RWPE2 (cell line): ENCODE data around the gene TWIST1.

Experiments used
- ATAC-seq: fragments of 200-7000 bp; cut with Tn5 transposase; 3 replicates; pipeline ENCODE4 v1.9.1; 2021; ENCODE audit warnings: low read depth
- DNase-seq: peaks from one replicate; pipeline ENCODE4 v3.0.0-alpha.2; 2020; ENCODE audit warnings: low spot score
- H3K27ac ChIP-seq: fragments of 450-650 bp; 2 replicates; pipeline ENCODE4 v1.5.1; 2017; ENCODE audit warnings: mild to moderate bottlenecking; ENCODE audit not compliant: poor library complexity, severe bottlenecking
- H3K27me3 ChIP-seq: fragments of 250-450 bp; sonication (Bioruptor Pico); 2 replicates; pipeline ENCODE4 v1.5.1; 2021; ENCODE audit warnings: mild to moderate bottlenecking, moderate library complexity; ENCODE audit not compliant: insufficient read depth, poor library complexity, severe bottlenecking
- H3K36me3 ChIP-seq: fragments of 250-450 bp; sonication (Bioruptor Pico); 2 replicates; pipeline ENCODE4 v1.5.1; 2020; ENCODE audit warnings: low read depth, mild to moderate bottlenecking, moderate library complexity
- H3K4me1 ChIP-seq: fragments of 250-450 bp; sonication (Bioruptor Pico); 2 replicates; pipeline ENCODE4 v1.5.1; 2021; ENCODE audit warnings: mild to moderate bottlenecking, moderate library complexity; ENCODE audit not compliant: insufficient read depth, poor library complexity, severe bottlenecking
- H3K4me3 ChIP-seq: fragments of 250-450 bp; sonication (Bioruptor Pico); 2 replicates; pipeline ENCODE4 v1.5.1; 2021; ENCODE audit warnings: mild to moderate bottlenecking, moderate library complexity; ENCODE audit not compliant: severe bottlenecking
- H3K9me3 ChIP-seq: fragments of 250-450 bp; sonication (Bioruptor Pico); 2 replicates; pipeline ENCODE4 v1.5.1; 2021; ENCODE audit warnings: mild to moderate bottlenecking, moderate library complexity; ENCODE audit not compliant: severe bottlenecking
- TF ChIP-seq, protein P1 (sequence below): fragments of 450-650 bp; IDR thresholded peaks from one replicate; pipeline ENCODE4 v1.5.1; 2017; ENCODE audit warnings: mild to moderate bottlenecking, moderate library complexity; ENCODE audit not compliant: poor library complexity, severe bottlenecking

The TWIST1 gene

DNA sequence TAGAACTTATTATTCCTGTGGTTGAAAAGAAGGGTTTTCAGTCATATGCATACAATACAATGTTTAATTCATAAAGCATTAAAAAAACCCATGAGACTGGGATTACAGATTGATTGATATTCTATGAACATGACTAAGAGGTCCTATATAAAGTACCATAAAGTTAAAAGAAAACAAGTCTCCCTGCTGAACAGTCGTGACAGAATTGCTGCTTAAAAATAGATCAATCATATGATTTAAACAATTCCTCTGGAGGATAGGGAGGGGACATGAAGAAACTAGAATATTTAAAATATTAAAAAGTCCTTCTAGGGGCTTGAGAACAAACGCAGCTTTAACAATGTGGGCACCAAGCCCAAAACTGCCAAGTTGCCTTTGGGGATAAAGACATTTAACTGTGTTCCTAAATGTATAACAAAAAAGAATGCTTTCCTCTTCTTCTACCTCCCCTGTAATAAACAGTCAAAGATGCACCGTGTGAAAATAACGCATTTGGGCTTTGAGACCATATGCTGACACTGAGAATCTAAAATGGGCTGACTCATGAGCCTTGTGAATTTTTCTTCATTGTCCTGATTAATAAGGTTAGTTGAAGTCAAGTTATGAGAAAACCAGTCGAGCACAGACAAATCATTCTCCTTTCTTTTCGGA lies 25.8 kb downstream of the TWIST1 start:
- H3K27me3 ChIP-seq = peaks cover 4% of the 10 kb centered on the region
- TF ChIP-seq, protein P1, sequence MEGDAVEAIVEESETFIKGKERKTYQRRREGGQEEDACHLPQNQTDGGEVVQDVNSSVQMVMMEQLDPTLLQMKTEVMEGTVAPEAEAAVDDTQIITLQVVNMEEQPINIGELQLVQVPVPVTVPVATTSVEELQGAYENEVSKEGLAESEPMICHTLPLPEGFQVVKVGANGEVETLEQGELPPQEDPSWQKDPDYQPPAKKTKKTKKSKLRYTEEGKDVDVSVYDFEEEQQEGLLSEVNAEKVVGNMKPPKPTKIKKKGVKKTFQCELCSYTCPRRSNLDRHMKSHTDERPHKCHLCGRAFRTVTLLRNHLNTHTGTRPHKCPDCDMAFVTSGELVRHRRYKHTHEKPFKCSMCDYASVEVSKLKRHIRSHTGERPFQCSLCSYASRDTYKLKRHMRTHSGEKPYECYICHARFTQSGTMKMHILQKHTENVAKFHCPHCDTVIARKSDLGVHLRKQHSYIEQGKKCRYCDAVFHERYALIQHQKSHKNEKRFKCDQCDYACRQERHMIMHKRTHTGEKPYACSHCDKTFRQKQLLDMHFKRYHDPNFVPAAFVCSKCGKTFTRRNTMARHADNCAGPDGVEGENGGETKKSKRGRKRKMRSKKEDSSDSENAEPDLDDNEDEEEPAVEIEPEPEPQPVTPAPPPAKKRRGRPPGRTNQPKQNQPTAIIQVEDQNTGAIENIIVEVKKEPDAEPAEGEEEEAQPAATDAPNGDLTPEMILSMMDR = no peak
- H3K4me1 ChIP-seq = no peaks in the 10 kb centered on the region
- ATAC-seq = no peak
- H3K27ac ChIP-seq = no peak overlapping the region
- H3K4me3 ChIP-seq = no peak overlapping the region
- no peak for DNase-seq
- no peaks in the 10 kb centered on the region for H3K36me3 ChIP-seq
- H3K9me3 ChIP-seq = no peaks in the 10 kb centered on the region

GRCh38 chr7:19090526-19090925 lies 26.9 kb downstream of the TWIST1 start:
- ATAC-seq (no peak), DNase-seq (no peak)
- no peak overlapping the region for H3K4me3 ChIP-seq
- no peaks in the 10 kb centered on the region for H3K4me1 ChIP-seq
- no peaks in the 10 kb centered on the region for H3K9me3 ChIP-seq
- no peak overlapping the region for H3K27ac ChIP-seq
- TF ChIP-seq, protein P1 = no peak
- no peaks in the 10 kb centered on the region for H3K27me3 ChIP-seq
- H3K36me3 ChIP-seq = no peaks in the 10 kb centered on the region

DNA sequence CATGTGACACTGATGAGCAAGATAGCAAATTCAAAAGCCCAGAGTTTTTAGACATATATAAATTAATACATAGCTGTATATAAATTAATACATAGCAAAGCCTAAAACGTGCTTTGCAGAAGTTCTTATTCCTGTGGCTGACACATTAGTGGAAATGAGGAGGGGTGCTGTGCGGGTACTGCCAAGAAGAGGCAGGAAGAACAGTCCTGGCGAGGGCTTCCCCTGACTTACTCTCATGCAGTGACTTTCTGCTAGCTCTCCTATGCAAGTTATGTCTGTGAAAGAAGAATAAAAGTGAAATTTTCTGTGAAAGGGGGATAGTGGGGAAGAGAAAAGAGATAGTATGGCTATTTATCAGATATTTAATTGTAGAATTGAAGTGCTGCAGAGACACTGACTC lies 27.6 kb downstream of the TWIST1 start:
- no peak overlapping the region for H3K4me3 ChIP-seq

GRCh38 chr7:19089378-19089777 lies 28.1 kb downstream of the TWIST1 start:
- no peaks in the 10 kb centered on the region for H3K4me1 ChIP-seq
- no peaks in the 10 kb centered on the region for H3K27me3 ChIP-seq
- H3K9me3 ChIP-seq = no peaks in the 10 kb centered on the region
- no peak for DNase-seq
- TF ChIP-seq, protein P1 = no peak
- H3K27ac ChIP-seq = no peak overlapping the region
- H3K4me3 ChIP-seq = no peak overlapping the region
- ATAC-seq = no peak
- H3K36me3 ChIP-seq = no peaks in the 10 kb centered on the region

More for the DNA sequence above, 27.6 kb downstream of the TWIST1 start:
- Histone ChIP-seq H3K27ac (no peak overlapping the region), H3K9me3 (no peaks in the 10 kb centered on the region), H3K27me3 (no peaks in the 10 kb centered on the region), H3K36me3 (no peaks in the 10 kb centered on the region), H3K4me1 (no peaks in the 10 kb centered on the region)
- no peak for ATAC-seq
- DNase-seq = no peak
- TF ChIP-seq, protein P1 = no peak

GRCh38 chr7:19080093-19080492 lies 37.3 kb downstream of the TWIST1 start:
- TF ChIP-seq, protein P1 = no peak
- Histone ChIP-seq H3K27ac (no peak overlapping the region), H3K36me3 (no peaks in the 10 kb centered on the region), H3K27me3 (no peaks in the 10 kb centered on the region), H3K9me3 (no peaks in the 10 kb centered on the region), H3K4me3 (no peak overlapping the region), H3K4me1 (peaks cover 9% of the 10 kb centered on the region)
- no peak for ATAC-seq
- no peak for DNase-seq
